Measurements from ENCODE around the gene DEDD2.

- TF ChIP-seq CTCF (conservative IDR thresholded peaks at IDR 0.05): no peak
- TF ChIP-seq EZH2 (IDR thresholded peaks at IDR 0.05; ENCODE audit: low read depth): no peak
Measured at GRCh38 chr19:42204664-42205063, 12.8 kb downstream of the DEDD2 start.
